ENCODE results near the gene TMBIM6. TPM values are rescaled to one million over a fixed set of nuclear protein-coding genes. Genes with fewer than 3 reads are reported as not detected.
A peak's percentile ranks its signal among the peaks of the same experiment; 100 is the strongest.

TMBIM6 gene
- total and polyA plus RNA-seq, 9 of the 15 experiments (the other 6 are each of a cell fraction or from before 2014, with no cell fraction given), result 147 to 1,288 (median 352) TPM

- intact Hi-C loops (cut with micrococcal nuclease), result no loop called here
- Histone ChIP-seq H3K9me3 (replicated peaks; ENCODE audit: control insufficient read depth, insufficient read depth, low read depth, low read length) (no peaks in the 10 kb centered on the region), H4K20me1 (replicated peaks; ENCODE audit: control insufficient read depth, insufficient read depth, low read length) (no peaks in the 10 kb centered on the region), H3K36me3 (ENCODE audit: control insufficient read depth, insufficient read depth, low read length) (no peaks in the 10 kb centered on the region), H3K79me2 (ENCODE audit: control insufficient read depth, insufficient read depth, low read length) (no peaks in the 10 kb centered on the region), H3K4me2 (ENCODE audit: insufficient read depth, low read length) (no peak overlapping the region), H3K27me3 (ENCODE audit: control insufficient read depth in 2 of 2, insufficient read depth in 2 of 2, low read length in 2 of 2) (peaks cover 9 to 13% of the 10 kb centered on the region in 2 experiments; a peak in 4 of 5 replicates), H2AFZ (ENCODE audit: low read depth, low read length) (no peak overlapping the region), H3K4me3 (no peak overlapping the region), H3K9me1 (ENCODE audit: control insufficient read depth, insufficient read depth, low read length) (no peaks in the 10 kb centered on the region), H3K4me1 (replicated peaks in 1 of 2; ENCODE audit: control insufficient read depth in 2 of 2, insufficient read depth in 2 of 2, low read length in 2 of 2) (no peaks in the 10 kb centered on the region), H3K27ac (ENCODE audit: extremely low read depth, low read depth, low read length) (no peak overlapping the region), H3K9ac (ENCODE audit: insufficient read depth in 1 of 2, low read depth in 2 of 2, low read length in 2 of 2) (no peak overlapping the region)
- no TSS peak for BruUV-seq (replicated peaks)
- no peak for DNase-seq (ENCODE audit: extremely low read depth in 1 of 4, low spot score in 3 of 4)
- ChIA-PET CTCF (ENCODE audit: low intra/inter-chr PET ratio) (no interaction called here), POLR2A (interaction anchor here (1.2 kb wide), 1 partner anchor 21 kb away, joined by 3 read pairs; the partner anchor contains the start of gene TMBIM6)
- peak; percentile 47; the same call in 1 of the 3 replicates for ATAC-seq
- in situ Hi-C loops (cut with MboI), result no loop called here
- 19% methylated on average over 1 of the region's 1 CpG for WGBS (ENCODE audit: insufficient coverage, low coverage, missing lambda C conversion rate)
- no peak for FAIRE-seq
- TF ChIP-seq CTCF (IDR thresholded peaks at IDR 0.05 in 2 of 3, conservative IDR thresholded peaks at IDR 0.05 in 1 of 3; ENCODE audit: insufficient read depth in 2 of 3, low read depth in 1 of 3, low read length in 3 of 3) (peak in 1 of 3 experiments; percentile 16; a peak in 1 of 6 replicates), JUNB (CRISPR knock-in tag; conservative IDR thresholded peaks at IDR 0.05) (no peak), ATF1 (CRISPR knock-in tag; IDR thresholded peaks at IDR 0.05) (no peak), ATF1 (tag; IDR thresholded peaks at IDR 0.05) (no peak), RERE (CRISPR knock-in tag; IDR thresholded peaks at IDR 0.05; ENCODE audit: borderline replicate concordance) (no peak), ZNF717 (CRISPR knock-in tag; IDR thresholded peaks at IDR 0.05) (no peak), NEUROD1 (IDR thresholded peaks at IDR 0.05; ENCODE audit: borderline replicate concordance, low read depth, low read length, partially characterized antibody) (no peak), ZNF354B (CRISPR knock-in tag; IDR thresholded peaks at IDR 0.05) (no peak), SIN3A (IDR thresholded peaks at IDR 0.05; ENCODE audit: borderline replicate concordance in 2 of 2, control insufficient read depth in 1 of 2, low read depth in 2 of 2, low read length in 2 of 2) (no peak)
Observed at GRCh38 chr12:49720214-49720613, 21.1 kb upstream of the TMBIM6 start.

Data from K562 (cell line).